CD4-positive, alpha-beta T cell treated with Interleukin-15 for 4 hours (primary cell): ENCODE results near the gene WDR74.
"Not testable (repeated sequence)": the region's sequence is repeated elsewhere in the genome, so short reads cannot be mapped to it uniquely, and the experiment has no call there.

Source experiments
- DNase-seq: peaks from one replicate; pipeline ENCODE4 v3.0.0-alpha.2; 2020; ENCODE audit warnings: low spot score

WDR74 gene

GRCh38 chr11:62840721-62841360 is 1.5 kb upstream of the WDR74 start:
- DNase-seq = peak; percentile 69

GRCh38 chr11:62835336-62835735 is 4.1 kb downstream of the WDR74 start:
- DNase-seq = no peak

- no peak for DNase-seq
Observed at GRCh38 chr11:62832336-62833234, 6.8 kb downstream of the WDR74 start, which contains the start of gene TEX54. Gene TEX54, minus strand, starts transcription at chr11:62832841.

- DNase-seq = peak; percentile 99
Observed at GRCh38 chr11:62831520-62832335, 7.7 kb downstream of the WDR74 start, which contains the start of gene STX5. Gene STX5, minus strand, starts transcription at chr11:62832051. Its CDS starts 808 bp downstream, at chr11:62831243.

GRCh38 chr11:62830904-62831519 is 8.4 kb downstream of the WDR74 start:
- no peak for DNase-seq

GRCh38 chr11:62828130-62828529 is 11.3 kb downstream of the WDR74 start:
- DNase-seq = not testable (repeated sequence)

- no peak for DNase-seq
Observed at GRCh38 chr11:62823677-62824076, 15.7 kb downstream of the WDR74 start.

GRCh38 chr11:62817129-62817528 is 22.3 kb downstream of the WDR74 start:
- DNase-seq = no peak

GRCh38 chr11:62816557-62816956 is 22.8 kb downstream of the WDR74 start:
- DNase-seq = no peak

- no peak for DNase-seq
Observed at GRCh38 chr11:62811659-62812058, 27.7 kb downstream of the WDR74 start.

GRCh38 chr11:62810748-62811147 is 28.6 kb downstream of the WDR74 start:
- DNase-seq = no peak

GRCh38 chr11:62806611-62807121 is 32.7 kb downstream of the WDR74 start:
- no peak for DNase-seq

- no peak for DNase-seq
Observed at GRCh38 chr11:62805961-62806441, 33.4 kb downstream of the WDR74 start.

GRCh38 chr11:62805076-62805892 is 34.1 kb downstream of the WDR74 start, which contains the start of gene NXF1:
Gene NXF1, minus strand, starts transcription at chr11:62805440. Its CDS starts 84 bp downstream, at chr11:62805356.
- peak; percentile 95 for DNase-seq

- peak; percentile 7 for DNase-seq
Observed at GRCh38 chr11:62804310-62805075, 34.9 kb downstream of the WDR74 start.

- no peak for DNase-seq
Observed at GRCh38 chr11:62801071-62801470, 38.3 kb downstream of the WDR74 start.

GRCh38 chr11:62799486-62799885 is 39.9 kb downstream of the WDR74 start:
- DNase-seq = no peak

- no peak for DNase-seq
Observed at GRCh38 chr11:62796281-62796680, 43.1 kb downstream of the WDR74 start.

- no peak for DNase-seq
Observed at GRCh38 chr11:62794201-62794775, 45.1 kb downstream of the WDR74 start.
